Mammary epithelial cell (primary cell): ENCODE measurements around the gene STK32A.
"Not testable (repeated sequence)": the region's sequence is repeated elsewhere in the genome, so short reads cannot be mapped to it uniquely, and the experiment has no call there.

Experiments
- EZH2 ChIP-seq: IDR thresholded peaks from 2 replicates; pipeline ENCODE4 v1.6.1; 2012; ENCODE audit warnings: low read length, inconsistent platforms, borderline replicate concordance
- TF ChIP-seq, protein P1 (sequence below), 2 donors: IDR thresholded peaks in 1 of 2; conservative IDR thresholded peaks in 1 of 2; 2 replicates each; pipeline ENCODE4 v1.5.1; 2011 to 2012; ENCODE audit warnings: inconsistent platforms in 2 of 2, low read length in 2 of 2, mild to moderate bottlenecking in 2 of 2, control low read depth in 1 of 2, low read depth in 1 of 2; ENCODE audit not compliant: insufficient read depth in 1 of 2; ENCODE audit errors: extremely low read depth in 1 of 2

DNA sequence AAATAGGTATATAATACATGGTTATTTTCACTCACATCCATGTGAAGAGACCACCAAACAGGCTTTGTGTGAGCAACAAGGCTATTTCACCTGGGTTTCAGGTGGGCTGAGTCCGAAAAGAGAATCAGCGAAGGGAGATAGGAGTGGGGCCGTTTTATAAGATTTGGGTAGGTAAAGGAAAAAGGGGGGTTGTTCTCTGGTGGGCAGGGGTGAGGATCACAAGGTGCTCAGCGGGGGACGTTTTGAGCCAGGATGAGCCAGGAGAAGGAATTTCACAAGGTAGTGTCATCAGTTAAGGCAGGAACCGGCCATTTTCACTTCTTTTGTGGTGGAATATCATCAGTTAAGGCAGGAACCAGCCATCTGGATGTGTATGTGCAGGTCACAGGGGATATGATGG, 132.6 kb downstream of the STK32A start:
- TF ChIP-seq, protein P1, sequence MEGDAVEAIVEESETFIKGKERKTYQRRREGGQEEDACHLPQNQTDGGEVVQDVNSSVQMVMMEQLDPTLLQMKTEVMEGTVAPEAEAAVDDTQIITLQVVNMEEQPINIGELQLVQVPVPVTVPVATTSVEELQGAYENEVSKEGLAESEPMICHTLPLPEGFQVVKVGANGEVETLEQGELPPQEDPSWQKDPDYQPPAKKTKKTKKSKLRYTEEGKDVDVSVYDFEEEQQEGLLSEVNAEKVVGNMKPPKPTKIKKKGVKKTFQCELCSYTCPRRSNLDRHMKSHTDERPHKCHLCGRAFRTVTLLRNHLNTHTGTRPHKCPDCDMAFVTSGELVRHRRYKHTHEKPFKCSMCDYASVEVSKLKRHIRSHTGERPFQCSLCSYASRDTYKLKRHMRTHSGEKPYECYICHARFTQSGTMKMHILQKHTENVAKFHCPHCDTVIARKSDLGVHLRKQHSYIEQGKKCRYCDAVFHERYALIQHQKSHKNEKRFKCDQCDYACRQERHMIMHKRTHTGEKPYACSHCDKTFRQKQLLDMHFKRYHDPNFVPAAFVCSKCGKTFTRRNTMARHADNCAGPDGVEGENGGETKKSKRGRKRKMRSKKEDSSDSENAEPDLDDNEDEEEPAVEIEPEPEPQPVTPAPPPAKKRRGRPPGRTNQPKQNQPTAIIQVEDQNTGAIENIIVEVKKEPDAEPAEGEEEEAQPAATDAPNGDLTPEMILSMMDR (conservative IDR thresholded peaks at IDR 0.05 in 1 of 2, IDR thresholded peaks at IDR 0.05 in 1 of 2; ENCODE audit: extremely low read depth in 1 of 2, insufficient read depth in 1 of 2, low read depth in 1 of 2, low read length in 2 of 2): not testable (repeated sequence)
- TF ChIP-seq EZH2: not testable (repeated sequence)
